Brain pericyte (primary cell): ENCODE data around the gene ANKFY1.

ENCODE experiments used
- DNase-seq: peaks from one replicate; pipeline ENCODE4 v3.0.0-alpha.2; 2012; ENCODE audit warnings: low read depth, low spot score

Gene ANKFY1

GRCh38 chr17:4119299-4119698 is 144.5 kb downstream of the ANKFY1 start:
- DNase-seq: no peak

GRCh38 chr17:4118015-4118743 is 145.6 kb downstream of the ANKFY1 start:
- no peak for DNase-seq

- no peak for DNase-seq
These were observed 147.3 kb downstream of the ANKFY1 start for GRCh38 chr17:4116516-4116915.
